NB4 (cell line): ENCODE measurements around the gene SLC24A4.

Experiments
- DNase-seq: peaks from one replicate; pipeline ENCODE4 v3.0.0; 2010; ENCODE audit warnings: low read depth
- H3K4me3 ChIP-seq: one replicate; pipeline ENCODE4 v1.5.1; 2011; ENCODE audit warnings: mild to moderate bottlenecking, low read depth, low read length, moderate library complexity
- CTCF ChIP-seq: IDR thresholded peaks from one replicate; pipeline ENCODE4 v1.5.1; 2012; ENCODE audit warnings: low read depth, low read length
- MAX ChIP-seq: IDR thresholded peaks from 2 replicates; pipeline ENCODE4 v1.6.1; 2011; ENCODE audit warnings: low read depth, low read length
- MYC ChIP-seq: IDR thresholded peaks from 2 replicates; pipeline ENCODE4 v1.6.1; 2011; ENCODE audit warnings: low read depth, low read length
- POLR2A ChIP-seq: IDR thresholded peaks from 2 replicates; pipeline ENCODE4 v1.6.1; 2011; ENCODE audit warnings: mild to moderate bottlenecking; ENCODE audit not compliant: insufficient read length; ENCODE audit errors: extremely low read depth

SLC24A4 gene

GRCh38 chr14:92465353-92466055 lies 142.5 kb downstream of the SLC24A4 start:
- TF ChIP-seq POLR2A (no peak), CTCF (no peak), MAX (no peak), MYC (no peak)
- no peak overlapping the region for H3K4me3 ChIP-seq
- DNase-seq: no peak

DNA sequence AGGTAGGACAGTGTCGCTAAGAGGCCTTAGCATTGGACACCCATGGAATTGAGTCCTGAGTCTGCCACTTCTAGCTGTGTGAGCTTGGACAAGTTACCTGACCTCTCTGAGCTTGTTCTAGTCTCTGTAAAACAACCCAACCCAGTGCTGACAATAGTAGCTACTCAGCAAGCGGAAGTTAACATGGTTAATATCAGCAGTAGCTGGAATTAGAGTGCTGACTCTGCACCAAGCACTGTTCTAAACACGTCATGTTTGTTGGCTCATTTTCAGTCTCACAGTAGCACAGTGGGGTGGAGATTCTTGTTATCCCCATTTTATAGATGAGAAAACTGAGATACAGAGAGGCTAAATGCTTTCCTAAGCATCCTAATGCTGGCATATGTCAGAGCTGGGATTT lies 143.1 kb downstream of the SLC24A4 start:
- H3K4me3 ChIP-seq: no peak overlapping the region
- no peak for TF ChIP-seq CTCF
- TF ChIP-seq POLR2A: no peak
- DNase-seq: no peak

DNA sequence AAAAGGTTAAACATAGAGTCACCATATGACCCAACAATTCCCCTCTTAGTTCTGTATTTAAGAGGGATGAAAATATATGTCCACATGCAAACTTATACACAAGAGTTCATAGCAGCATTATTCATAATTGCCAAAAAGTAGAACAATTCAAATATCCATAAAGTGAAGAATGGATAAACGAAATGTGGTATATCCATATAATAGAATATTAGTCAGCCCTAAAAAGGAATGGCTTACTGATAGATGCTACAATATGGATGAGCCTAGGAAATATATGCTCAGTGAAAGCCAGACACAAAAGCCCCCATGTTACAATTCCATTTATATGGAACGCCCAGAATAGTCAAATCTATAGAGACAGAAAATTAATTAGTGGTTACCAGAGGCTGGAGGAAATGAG lies 146.6 kb downstream of the SLC24A4 start:
- DNase-seq: no peak
- TF ChIP-seq POLR2A: no peak
- TF ChIP-seq CTCF: no peak
- no peak for TF ChIP-seq MYC
- TF ChIP-seq MAX: no peak
- H3K4me3 ChIP-seq: no peak overlapping the region

GRCh38 chr14:92470215-92470614 lies 147.2 kb downstream of the SLC24A4 start:
- no peak for TF ChIP-seq CTCF
- TF ChIP-seq POLR2A: no peak
- TF ChIP-seq MAX: no peak
- no peak for TF ChIP-seq MYC
- no peak for DNase-seq

DNA sequence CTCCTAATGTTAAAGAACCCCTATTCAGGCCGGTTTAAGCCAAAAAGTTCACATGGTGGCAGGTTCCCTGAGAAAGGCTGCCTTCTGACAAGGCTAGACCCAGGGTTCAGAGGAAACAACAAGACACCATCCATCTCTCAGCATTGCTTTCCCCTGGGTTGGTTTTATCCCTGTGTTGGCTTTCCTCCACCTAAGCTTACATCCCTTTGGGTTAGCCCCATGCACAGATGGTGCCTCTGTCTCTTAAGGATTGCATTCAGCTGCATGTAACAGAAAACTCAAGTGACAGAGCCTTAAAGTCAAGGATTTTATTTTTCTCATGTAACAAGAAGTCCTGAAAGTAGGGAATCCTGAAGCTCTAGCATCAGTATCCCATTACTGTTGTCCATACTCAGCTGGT lies 147.8 kb downstream of the SLC24A4 start:
- no peak for DNase-seq
- H3K4me3 ChIP-seq: no peak overlapping the region
- TF ChIP-seq MAX: no peak
- no peak for TF ChIP-seq CTCF
- TF ChIP-seq MYC: no peak

More at GRCh38 chr14:92470215-92470614, 147.2 kb downstream of the SLC24A4 start:
- no peak overlapping the region for H3K4me3 ChIP-seq

DNA sequence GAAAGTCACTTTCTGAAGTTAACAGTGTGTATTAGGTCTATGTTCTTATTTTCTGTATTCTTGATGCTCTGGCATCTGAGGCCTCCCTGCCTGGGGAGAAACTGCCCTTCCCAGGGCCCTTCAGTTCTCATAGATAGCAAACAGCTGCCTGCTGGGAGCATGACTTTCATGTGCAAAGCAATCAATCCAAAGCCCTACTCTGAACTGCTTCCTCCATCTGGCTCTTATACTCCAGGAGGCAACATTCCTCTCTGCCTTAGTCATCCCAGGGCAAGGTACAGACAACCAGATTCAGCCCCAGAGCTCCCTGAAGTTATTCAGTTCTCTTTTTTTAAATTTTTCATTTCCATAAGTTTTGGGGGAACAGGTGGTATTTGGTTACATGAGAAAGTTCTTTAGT lies 149.0 kb downstream of the SLC24A4 start:
- TF ChIP-seq MAX (no peak), CTCF (no peak), POLR2A (no peak), MYC (no peak)
- DNase-seq: no peak
- H3K4me3 ChIP-seq: no peak overlapping the region
